GM15510 (cell line): ENCODE results near the gene ULBP1.

ENCODE experiments used
- POLR2A ChIP-seq: IDR thresholded peaks from 3 replicates; pipeline ENCODE4 v1.6.1; 2011; ENCODE audit warnings: borderline replicate concordance; ENCODE audit not compliant: insufficient read length; ENCODE audit errors: extremely low read depth

The ULBP1 gene

GRCh38 chr6:149929422-149929821 is 34.3 kb upstream of the ULBP1 start:
- TF ChIP-seq POLR2A: no peak

- TF ChIP-seq POLR2A: no peak
Measured at GRCh38 chr6:149931501-149931900, 32.2 kb upstream of the ULBP1 start.

- no peak for TF ChIP-seq POLR2A
Measured at GRCh38 chr6:149933036-149933435, 30.7 kb upstream of the ULBP1 start.

GRCh38 chr6:149933461-149933860 is 30.3 kb upstream of the ULBP1 start:
- TF ChIP-seq POLR2A: no peak

- no peak for TF ChIP-seq POLR2A
Measured at GRCh38 chr6:149934249-149935156, 29.2 kb upstream of the ULBP1 start.

- no peak for TF ChIP-seq POLR2A
Measured at GRCh38 chr6:149935246-149935645, 28.5 kb upstream of the ULBP1 start.

GRCh38 chr6:149935668-149936067 is 28.1 kb upstream of the ULBP1 start:
- no peak for TF ChIP-seq POLR2A

- no peak for TF ChIP-seq POLR2A
Measured at GRCh38 chr6:149936743-149937142, 27.0 kb upstream of the ULBP1 start.

- no peak for TF ChIP-seq POLR2A
Measured at GRCh38 chr6:149938571-149939355, 25.0 kb upstream of the ULBP1 start.

- TF ChIP-seq POLR2A: no peak
Measured at GRCh38 chr6:149939356-149939648, 24.4 kb upstream of the ULBP1 start.

GRCh38 chr6:149939909-149940671 is 23.7 kb upstream of the ULBP1 start:
- TF ChIP-seq POLR2A: no peak

- TF ChIP-seq POLR2A: no peak
Measured at GRCh38 chr6:149940672-149940982, 23.1 kb upstream of the ULBP1 start.

- TF ChIP-seq POLR2A: no peak
Measured at GRCh38 chr6:149941583-149942460, 21.9 kb upstream of the ULBP1 start, which contains the start of gene ULBP2. Gene ULBP2 (plus strand): TSS chr6:149942014. CDS start chr6:149942073, 59 bp downstream.

- no peak for TF ChIP-seq POLR2A
Measured at GRCh38 chr6:149942461-149942829, 21.3 kb upstream of the ULBP1 start.

GRCh38 chr6:149948011-149948410 is 15.7 kb upstream of the ULBP1 start:
- TF ChIP-seq POLR2A: no peak

- TF ChIP-seq POLR2A: no peak
Measured at GRCh38 chr6:149948616-149949015, 15.1 kb upstream of the ULBP1 start.
